Activated CD8-positive, alpha-beta memory T cell treated with anti-CD3 and anti-CD28 coated beads for 4 hours (primary cell): Measurements from ENCODE around the gene RPAP2.
"Not testable (repeated sequence)": the region's sequence is repeated elsewhere in the genome, so short reads cannot be mapped to it uniquely, and the experiment has no call there.

Experiments used
- DNase-seq, 2 donors: peaks; one replicate each; pipeline ENCODE4 v3.0.0-alpha.2; 2020; ENCODE audit warnings: low read depth in 2 of 2

The RPAP2 gene

DNA sequence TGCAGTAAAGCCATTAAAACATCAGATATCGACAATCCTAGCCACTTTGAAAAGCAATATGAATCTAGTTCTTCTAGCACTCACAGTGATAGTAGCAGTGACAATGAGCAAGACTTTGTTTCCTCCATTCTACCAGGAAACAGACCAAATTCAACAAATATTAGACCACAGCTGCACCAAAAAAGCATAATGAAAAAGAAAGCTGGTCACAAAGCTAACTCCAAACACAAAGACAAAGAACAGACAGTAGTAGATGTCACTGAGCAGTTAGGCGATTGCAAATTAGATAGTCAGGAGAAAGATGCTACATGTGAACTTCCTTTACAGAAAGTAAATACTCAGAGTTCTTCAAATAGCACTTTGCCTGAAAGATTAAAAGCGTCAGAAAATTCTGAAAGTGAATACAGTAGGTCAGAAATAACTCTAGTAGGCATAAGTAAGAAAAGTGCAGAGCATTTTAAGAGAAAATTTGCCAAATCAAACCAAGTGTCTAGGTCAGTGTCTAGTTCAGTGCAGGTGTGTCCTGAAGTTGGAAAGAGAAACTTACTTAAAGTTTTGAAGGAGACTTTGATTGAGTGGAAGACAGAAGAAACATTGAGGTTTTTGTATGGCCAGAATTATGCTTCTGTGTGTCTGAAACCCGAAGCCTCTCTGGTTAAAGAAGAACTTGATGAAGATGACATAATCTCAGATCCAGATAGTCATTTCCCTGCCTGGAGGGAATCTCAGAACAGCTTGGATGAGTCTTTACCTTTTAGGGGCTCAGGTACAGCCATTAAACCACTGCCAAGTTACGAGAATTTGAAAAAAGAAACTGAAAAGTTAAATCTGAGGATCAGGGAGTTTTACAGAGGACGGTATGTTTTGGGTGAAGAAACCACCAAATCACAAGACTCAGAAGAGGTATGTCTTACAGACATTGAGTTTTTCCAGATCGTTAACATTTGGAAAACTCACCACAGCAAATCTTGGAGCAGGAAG lies 24.9 kb downstream of the RPAP2 start:
- no peak for DNase-seq

DNA sequence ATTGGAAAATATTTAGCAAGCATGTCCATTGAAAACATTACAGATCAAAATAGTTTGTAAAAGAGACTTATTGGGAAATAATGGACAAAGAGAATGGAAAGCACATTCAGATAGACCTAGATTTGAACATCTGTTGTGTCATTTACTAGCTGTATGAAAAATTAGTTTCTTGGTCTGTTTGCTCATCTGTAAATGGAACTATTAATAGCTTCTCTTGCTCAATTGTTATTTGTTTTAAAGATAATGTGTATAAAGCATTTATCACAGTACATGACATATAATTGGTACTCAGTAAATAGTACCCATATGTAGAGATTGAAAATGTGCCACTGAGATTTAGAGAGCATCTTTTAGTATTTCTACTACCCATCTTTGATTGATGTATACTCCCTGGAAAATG lies 25.9 kb downstream of the RPAP2 start:
- no peak for DNase-seq

DNA sequence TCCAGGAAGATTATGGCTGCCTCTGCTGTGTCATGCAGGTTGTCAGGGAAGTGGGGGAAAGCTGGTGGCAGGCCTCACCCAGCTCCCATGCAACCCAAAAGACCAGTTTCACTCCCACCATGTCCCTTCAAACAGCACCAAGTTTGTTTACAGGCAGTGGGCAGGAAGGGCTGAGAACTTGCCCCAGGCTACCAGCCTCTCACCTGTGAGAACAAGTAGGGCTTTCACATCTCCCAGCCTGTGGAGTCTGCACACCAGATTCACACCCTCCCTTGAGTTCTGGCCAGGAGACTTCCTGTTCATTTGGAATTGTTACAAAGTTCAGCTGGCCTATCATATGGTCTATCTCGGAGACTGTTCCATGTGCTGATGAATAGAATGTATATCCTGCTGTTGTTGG lies 27.8 kb downstream of the RPAP2 start:
- no peak for DNase-seq

DNA sequence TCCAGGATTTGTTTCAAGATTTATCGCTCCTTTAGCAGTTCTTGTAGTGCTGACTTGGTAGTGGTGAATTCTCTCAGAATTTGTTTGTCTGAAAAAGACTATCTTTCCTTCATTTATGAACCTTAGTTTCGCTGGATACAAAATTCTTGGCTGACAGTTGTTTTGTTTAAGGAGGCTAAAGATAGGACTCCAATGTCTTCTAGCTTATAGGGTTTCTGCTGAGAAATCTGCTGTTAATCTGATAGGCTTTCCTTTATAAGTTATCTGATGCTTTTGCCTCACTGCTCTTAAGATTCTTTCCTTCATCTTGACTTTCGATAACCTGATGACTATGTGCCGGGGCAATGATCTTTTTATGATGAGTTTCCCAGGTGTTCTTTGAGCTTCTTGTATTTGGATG lies 28.9 kb downstream of the RPAP2 start:
- DNase-seq = no peak

DNA sequence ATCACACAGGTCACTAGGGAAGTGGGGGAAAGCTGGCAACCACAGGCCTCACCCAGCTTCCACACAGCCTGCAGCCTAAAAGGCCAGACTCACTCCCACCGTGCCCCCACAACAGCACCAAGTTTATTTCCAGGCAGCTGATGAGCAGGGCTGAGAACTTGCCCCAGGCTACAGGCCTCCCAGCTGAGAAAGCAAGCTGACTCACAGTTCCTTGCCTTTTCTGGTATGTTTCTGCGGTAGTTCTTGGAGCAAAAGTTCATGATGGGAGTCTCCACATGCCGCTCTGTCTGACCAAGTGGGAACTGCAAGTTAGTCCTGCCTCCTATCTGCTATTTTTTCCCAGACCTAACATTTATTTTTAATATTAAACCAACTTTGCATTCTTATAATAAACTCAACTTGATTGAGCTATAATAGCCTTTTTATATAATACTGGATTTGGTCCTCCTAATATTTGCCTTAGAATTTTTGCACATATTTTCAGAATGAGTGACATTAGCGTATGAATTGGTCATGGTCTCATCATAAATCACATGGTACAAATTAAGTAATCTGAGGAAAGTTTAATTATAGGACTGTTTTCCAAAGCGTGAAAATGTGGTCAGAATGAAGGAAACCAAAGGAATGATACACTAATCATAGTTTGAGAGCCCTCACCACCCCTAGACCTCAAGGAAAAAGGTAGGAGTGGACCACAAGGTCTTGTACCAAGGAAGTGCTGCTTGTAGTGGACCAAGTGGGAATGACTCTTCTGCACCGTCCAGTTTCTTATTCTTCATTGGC lies 30.7 kb downstream of the RPAP2 start:
- no peak for DNase-seq

DNA sequence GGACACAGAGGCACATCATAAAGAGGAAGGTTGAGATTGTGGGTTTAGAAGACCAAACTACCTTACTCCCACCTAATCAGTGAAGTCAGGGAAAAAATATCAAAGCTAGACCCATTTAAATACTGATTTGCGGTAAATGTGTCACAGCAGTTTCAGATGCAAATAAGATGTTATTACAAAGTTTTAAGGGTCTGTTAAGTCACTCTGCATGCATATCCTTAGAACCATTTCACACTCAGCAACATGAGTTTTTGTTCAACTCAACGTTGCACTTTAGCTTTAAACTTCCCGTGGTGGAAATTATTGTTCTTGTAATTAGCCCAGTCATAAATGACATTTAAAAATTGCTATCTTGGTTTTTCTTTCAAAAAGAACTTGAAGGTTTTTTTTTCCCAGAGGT lies 34.8 kb downstream of the RPAP2 start:
- DNase-seq = no peak

DNA sequence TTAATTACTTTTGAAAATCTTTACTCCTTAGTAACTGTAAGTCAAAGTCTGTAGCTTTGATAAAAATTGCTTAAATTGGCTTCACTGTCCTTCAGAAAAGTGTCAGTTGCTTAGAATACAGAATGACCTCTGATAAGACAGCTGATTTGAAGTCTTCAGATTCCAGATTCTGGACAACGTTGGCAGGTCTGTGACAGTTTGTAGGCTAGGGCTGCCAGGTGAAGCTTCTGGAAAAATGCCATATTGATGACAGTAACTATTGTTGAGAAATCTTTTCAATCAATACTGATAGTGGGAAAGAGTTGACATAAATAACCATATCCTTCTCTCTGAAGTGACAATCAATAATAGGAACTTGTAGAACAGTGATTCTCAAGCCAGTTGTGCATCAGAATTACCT lies 41.3 kb downstream of the RPAP2 start:
- no peak for DNase-seq

DNA sequence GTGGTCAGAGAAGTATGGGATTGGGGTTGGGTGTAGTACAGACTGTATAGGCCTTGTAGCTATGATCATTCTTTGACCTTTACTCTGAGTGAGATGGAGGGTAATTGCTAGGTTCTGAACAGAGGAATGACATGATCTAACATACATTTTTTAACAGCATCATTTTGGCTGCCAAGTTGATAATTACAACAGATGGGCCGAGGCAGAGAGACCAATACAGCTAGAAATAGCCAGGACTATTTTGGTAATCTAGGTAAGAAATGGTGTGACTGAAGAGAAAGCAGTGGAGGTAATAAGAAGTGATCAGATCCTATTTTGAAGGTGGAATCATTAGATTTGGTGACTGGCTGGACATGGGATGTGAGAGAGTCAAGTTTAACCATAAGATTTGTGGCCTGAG lies 43.5 kb downstream of the RPAP2 start:
- no peak for DNase-seq

DNA sequence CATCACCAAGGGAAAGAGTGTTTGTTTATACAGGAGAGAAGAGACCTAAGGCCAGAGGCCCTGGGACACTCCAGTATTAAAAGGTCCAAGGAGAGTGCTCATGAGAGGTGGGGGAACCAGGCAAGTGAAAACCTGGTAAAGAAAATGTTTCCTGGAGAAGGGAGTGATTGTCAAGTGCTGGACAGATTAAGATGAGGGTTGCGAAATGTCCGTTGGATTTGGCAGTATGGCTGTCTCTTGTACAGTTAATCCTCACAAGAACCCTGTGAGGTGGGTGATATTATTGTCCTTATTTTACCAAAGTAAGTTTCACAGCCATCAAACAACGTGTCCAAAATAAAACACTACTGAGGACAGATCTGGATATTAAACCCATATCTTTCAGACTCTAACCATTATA lies 44.2 kb downstream of the RPAP2 start:
- DNase-seq = no peak

DNA sequence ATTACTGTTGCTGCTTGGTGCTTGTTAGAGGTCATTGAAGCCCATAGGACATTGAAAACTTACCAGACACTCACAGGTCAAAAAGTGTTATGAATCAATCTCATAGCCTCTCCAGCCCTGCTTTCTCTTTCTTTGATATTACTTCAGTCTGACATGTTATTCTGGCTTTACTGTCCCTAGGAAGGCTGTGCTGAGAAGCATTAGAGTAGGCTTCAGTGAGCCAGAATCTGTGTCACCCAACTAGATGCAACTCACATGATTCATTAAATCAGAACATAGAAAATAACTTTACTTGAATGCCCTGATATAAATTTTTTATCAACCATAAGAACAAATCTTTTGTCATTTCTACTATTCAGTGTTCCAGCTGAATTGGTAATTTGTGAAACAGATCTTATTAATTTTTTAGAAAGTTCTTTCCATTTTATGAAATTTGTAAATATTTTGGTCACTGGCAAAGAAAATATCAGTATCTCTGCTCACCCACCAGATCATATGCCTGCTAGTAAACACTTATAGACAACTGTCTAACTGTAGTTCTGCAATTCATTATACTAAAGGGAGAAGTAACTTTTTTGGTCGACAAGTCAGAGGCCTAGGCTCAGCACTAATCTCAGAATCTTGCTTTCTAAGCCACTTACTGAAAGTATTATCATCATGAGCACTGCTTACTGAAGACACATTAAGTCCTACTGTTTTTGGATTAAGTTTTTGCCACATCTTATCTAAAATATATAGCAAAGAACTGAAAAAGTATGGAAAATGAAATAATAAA lies 48.2 kb downstream of the RPAP2 start:
- no peak for DNase-seq

DNA sequence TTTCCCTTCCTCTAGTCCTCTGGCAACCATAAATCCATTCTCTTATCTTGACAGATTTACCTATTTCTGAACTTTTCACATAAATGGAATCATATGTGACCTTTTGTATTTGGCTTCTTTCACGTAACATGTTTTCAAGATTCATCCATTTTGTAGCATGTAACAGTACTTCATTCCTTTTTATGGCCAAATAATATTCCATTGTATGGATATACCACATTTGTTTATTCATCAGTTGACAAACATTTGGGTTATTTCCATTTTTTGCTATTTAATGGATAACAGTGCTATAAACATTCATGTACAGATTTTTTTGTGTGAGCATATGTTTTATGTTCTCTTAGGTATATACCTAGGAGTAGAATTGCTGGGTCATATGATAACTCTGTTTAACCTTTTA lies 54.0 kb downstream of the RPAP2 start:
- no peak for DNase-seq

DNA sequence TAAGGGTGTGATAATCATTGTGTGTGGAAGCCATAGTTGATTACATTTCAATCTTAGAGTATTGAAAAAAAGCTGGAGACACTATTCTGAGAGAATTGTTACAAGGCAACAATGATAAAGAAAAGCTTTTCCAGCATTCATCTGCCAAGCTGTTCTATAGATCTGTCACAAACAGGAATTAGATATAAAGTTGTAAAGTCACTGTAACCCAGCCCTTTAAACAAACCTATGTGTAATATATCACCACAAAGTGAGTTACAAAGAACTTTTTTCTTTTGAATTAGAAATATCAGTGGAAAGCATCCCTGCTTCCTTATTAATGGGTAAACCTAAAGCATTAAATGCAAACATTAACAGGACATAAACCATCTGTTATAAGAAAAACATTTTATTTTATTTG lies 55.4 kb downstream of the RPAP2 start:
- DNase-seq = no peak

DNA sequence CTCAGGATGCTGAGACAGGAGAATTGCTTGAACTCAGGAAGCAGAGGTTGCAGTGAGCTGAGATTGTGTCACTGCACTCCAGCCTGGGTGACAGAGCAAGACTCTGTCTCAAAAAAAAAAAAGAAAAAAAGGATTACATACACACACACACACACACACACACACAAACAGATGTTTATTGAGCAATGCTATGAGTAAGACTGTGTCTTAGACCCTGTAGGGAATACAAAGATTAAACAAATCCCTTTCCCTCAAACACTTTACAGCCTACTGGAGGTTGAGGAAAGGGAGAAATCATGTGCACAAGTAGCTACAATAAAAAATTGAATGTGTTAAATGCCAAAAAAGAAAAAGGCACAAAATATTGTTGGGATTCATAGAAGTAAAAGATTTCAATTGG lies 58.1 kb downstream of the RPAP2 start:
- no peak for DNase-seq

DNA sequence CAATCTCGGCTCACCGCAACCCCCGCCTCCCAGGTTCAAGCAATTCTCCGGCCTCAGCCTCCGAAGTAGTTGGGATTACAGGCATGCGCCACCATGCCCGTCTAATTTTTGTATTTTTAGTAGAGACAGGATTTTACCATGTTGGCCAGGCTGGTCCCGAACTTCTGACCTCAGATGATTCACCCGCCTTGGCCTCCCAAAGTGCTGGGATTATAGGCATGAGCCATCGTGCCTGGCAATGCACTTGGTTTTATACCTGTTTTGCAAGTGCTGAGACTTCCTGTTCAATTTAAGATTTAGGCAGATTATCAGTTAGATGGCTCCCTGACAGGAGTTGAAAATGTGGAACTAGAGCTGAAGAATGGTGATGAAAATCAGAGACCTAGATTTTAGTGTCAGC lies 60.5 kb downstream of the RPAP2 start:
- DNase-seq = not testable (repeated sequence)

DNA sequence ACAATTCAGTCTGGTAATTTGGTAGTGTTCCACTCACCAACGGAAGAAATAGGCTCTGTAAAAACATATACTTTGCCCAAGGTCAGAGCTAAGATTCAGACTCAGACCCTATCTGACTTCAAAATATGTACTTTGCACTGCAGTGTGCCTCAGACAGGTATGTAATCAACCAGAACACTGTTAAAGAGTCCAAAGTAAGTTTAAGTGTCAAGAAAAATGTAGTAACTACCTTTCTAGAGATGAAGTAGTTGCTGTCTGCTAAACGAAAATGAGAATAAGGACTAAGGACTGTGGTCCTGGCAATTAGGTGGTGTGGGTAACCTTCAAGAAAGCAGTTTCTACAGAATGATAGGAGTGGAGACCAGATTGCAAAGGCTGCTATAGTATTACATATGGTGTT lies 61.1 kb downstream of the RPAP2 start:
- no peak for DNase-seq

DNA sequence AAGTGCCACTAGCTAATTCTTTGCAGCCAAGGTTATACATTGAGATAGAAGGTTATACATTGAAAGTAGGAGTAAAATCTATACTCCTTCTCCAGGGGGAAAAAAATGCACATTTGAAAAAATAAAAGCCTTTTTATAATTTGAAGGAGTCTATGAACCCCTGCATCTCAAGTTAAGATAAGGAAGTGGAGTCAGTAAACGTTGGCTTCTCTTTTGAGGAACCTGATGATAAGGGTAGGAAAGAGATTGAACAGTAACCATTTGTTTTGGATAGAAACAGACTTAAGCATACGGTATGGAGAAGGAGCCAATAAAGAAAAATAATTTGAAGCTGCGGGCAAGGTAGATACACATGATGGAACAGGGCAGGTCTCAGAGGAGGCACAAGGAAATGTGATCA lies 64.1 kb downstream of the RPAP2 start:
- DNase-seq = no peak

DNA sequence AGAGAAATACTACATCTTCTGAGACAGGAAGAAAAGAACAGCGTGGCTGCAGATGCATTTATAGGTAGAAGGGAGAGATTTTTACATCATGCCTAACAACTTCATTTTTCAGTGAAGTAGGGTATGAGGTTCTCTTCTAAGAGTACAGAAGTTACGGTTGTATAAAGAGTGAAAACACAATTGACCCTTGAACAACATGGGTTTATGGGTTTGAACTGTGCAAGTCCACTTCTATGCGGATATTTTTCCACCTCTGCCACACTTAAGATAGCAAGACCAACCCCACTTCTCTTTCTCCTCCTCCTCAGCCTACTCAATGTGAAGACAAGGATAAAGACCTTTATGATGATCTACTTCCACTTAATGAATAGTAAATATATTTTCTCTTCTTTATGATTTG lies 64.5 kb downstream of the RPAP2 start:
- no peak for DNase-seq

DNA sequence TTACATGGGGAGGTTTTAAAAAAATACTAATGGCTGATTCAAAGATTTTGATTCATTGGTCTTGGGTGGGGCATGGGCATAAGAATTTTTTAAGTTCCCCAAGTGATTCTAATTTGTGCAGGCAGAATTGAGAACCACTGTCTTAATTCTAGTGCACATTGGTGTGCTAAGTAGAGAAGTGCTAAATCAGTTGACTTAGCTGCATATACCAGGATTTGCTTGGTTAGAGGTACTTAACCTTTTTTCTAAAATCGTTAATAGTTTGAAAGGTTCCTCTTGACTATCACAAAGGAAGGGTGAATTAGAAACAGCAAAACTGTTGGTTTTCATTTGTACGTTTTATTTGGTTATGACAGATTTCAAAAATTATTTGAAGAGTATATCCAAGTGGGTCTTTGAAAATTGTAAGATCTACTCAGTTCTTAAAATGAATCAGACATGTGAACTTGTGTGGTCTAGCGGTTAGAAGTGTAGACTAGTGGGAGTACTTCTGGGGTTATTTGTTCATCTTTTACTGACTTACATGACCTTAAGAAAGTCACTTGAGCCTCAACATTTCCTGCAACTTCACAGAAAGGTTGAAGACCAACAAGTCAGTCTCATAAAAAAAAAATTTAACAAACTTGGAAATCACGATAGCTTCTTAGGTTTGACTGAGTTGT lies 66.7 kb downstream of the RPAP2 start:
- no peak for DNase-seq

DNA sequence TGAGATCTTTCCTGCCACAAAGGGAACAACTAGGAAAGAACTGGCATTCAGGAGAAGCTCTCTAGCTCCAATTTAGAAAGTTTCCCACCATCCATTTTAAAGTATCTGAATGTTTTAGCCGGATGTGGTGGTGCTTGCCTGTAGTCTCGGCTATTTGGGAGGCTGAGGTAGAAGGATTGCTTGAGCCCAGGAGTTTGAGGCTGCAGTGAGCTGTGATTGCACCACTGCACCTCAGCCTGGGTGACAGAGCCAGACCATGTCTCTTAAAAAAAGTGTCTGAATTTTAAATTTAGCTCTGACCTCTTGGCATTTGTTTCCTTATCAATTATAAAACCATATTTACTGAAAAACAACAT lies 67.2 kb downstream of the RPAP2 start:
- DNase-seq = no peak

DNA sequence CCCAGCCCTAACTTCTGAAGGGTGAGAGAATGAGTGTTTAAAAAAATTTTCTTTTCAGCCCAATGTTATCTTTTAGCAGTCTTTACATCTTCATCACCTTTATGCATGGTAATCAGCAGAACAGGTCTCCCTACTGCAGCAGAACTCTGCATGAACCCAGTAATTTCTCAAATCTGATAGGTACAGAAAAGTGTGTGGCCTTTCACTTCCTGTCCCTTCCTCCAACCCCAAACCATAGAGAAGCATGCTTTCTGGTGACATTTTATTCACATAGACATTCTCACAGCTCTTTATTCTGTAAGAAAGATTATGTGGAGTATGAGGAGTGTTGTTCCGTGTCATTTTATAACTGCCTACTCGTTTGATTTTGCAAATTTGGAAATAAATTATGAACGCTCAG lies 68.6 kb downstream of the RPAP2 start:
- no peak for DNase-seq

DNA sequence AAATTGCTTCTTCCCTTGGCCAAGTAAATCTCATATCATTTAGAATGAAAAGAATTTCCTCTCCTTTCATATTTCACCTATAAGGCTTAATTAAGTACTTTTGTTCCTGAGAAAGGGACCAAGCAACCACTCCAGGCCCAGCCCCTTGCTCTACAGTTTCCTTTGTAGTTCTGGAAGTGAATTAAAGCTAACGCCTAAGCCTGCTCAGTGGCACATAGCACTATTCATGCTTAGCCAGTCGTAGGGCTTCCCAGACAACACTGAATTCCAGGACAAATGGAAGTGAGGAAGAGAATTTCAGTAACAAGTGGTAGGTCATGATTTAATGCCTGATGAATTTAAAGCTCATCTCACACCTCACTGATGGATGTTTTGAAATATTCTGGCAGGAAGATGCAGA lies 73.3 kb downstream of the RPAP2 start:
- DNase-seq = no peak

DNA sequence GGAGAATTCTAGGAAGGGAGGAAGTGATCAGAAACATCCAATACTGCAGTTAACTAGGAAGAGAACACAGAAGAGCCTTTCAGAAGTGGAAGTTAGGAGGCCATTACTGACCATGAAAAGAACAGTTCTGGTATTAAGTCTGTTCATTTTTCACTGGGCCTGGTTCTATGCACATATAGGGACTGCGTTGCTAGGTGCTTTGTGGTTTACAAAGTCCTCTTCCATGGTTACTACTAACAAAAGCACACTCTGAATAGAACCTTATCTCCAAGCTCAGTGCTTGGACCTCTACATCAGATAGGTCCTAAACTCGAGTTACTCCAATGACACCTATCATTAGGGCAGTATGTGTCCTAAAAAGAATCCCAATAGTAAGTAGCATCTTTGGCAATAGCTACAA lies 75.4 kb downstream of the RPAP2 start:
- DNase-seq = no peak
